NCI-H187 (cell line): ENCODE measurements around the gene RTN1.

ENCODE experiments used
- DNase-seq, 2 experiments: peaks; one replicate each; lab custom pipeline; 2025; lab: John Stamatoyannopoulos, UW

The RTN1 gene

GRCh38 chr14:59850458-59850857 is 20.1 kb downstream of the RTN1 start:
- DNase-seq = no peak

GRCh38 chr14:59849411-59850130 is 21.0 kb downstream of the RTN1 start:
- no peak for DNase-seq

- DNase-seq = no peak
These were observed 21.9 kb downstream of the RTN1 start for GRCh38 chr14:59848671-59849070.

- no peak for DNase-seq
These were observed 22.9 kb downstream of the RTN1 start for GRCh38 chr14:59847711-59848110.

DNA sequence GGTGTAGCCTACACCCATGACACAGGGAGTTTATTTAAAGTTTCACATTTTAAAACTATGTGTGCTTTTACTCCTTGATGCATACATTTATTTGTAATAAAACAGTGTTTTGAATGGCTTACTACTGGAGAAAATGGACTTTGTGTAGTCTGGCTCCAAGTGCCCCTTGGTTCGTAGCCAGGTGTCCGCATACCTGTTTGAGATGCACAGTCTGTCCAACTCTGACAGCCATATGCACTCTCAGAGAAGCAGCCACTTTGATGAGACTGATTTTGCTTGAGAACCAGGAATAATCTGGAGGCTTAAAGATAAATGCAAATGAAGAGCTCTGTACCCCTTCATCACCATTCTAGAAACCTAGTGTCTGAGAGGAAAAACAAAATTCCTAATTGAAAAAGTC is 24.0 kb downstream of the RTN1 start:
- no peak for DNase-seq

DNA sequence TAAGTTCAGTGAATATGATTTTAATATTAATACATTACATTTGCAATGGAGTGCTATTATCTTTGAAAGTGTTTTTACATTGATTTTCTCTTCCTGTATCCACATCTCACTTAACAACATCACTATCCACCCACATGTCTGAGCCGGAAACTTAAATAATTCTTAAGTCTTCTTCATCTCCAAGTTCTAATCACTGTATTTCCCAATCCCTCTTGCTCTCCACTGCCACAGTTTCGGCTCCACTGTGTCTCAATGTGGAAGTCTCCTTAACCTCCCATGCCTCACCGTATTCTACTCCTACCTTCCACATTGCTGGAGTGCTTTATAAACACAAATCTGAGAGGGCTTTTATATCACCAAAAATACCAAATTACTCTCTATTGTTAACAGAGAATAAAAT is 25.3 kb downstream of the RTN1 start:
- DNase-seq = no peak

GRCh38 chr14:59844186-59844812 is 26.3 kb downstream of the RTN1 start:
- no peak for DNase-seq

DNA sequence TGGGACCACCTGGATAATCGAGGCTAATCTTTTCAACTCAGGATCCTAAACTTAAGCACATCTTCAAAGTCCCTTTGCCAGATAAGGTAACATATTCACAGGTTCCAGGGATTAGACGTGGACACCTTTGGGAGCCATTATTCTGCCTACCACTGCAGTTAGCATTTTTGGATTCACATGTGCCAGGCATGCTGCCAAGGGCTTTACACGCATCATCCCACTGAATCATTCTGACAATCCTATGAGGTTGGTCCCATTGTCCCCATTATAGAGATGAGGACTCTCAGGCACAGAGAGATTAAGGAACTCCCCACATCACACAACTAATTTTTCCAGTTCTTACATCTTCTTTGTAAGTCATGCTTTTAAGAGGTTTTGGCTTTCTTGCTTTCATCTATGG is 34.5 kb downstream of the RTN1 start:
- DNase-seq = no peak

DNA sequence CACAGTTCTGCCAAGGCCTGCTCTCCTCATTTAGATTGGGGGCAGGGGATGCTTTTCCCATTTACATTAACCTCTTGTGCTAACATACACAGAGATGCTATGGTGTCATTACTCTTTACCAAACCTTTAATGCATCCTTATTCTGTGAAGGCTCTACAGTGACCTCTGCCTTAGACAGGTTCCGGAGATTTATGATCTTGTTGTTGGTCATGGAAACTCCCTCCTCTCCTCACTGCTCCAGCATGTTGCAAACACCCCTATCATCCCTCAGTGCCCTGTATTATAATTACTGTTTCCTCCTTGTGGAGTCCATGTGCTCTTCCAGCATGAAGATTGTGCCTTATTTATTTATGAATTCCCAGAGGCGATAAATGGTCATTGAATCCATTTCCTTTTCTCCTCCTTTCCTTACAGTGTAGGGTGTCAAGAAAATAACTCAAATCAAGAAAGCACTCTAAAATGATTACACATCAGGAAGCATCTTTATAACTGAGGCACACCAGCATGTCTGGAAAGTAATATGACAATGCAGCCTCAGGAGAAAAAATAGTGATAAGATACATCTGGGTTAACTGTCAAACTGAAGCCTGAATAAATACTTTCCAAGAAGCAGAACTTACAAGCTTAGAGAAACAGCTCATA is 37.8 kb downstream of the RTN1 start:
- no peak for DNase-seq

DNA sequence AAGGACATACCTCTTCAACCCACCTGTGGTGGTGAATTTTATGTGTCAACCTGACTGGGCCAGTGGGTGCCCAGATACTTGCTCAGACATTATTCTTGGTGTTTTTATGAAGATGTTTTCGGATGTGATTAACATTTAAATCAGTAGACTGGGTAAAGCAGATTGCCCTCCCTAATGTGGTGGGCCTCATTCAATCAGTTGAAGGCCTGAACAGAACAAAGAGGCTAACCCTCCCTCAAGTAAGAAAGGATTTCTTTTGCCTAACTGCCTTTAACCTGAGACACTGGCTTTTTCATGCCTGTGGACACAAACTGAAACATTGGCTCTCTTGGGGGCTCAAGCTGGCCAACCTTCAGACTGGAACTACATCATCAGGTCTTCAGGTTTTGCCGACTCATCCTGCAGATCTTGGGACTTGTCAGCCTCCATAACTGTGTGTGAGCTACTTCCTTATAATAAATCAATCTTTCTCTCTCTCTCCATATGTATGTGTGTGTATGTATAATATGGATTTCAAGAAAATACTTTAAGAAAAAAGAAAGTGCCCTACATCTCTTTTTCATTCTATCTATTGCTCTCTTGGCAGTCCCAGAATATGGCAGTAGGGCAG is 39.4 kb downstream of the RTN1 start:
- DNase-seq = no peak

DNA sequence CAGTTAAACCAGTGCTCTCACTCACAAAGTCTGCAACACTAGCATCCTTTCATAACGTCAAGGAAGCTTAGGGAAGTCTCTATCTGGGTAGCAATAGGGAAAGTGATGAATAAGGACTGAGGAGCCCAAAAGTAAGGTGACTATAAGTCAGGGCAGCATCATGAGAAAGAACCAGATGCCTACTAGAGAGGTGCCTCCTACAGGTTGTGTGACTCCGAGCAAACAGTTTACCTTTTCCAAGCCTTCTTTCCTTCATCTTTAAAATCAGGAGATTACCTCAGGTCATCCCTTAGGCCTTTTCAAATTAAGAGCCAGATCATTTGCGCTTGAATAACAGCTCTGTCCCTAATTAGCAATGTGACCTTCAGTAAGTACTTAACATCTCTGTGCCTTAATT is 40.2 kb downstream of the RTN1 start:
- no peak for DNase-seq

DNA sequence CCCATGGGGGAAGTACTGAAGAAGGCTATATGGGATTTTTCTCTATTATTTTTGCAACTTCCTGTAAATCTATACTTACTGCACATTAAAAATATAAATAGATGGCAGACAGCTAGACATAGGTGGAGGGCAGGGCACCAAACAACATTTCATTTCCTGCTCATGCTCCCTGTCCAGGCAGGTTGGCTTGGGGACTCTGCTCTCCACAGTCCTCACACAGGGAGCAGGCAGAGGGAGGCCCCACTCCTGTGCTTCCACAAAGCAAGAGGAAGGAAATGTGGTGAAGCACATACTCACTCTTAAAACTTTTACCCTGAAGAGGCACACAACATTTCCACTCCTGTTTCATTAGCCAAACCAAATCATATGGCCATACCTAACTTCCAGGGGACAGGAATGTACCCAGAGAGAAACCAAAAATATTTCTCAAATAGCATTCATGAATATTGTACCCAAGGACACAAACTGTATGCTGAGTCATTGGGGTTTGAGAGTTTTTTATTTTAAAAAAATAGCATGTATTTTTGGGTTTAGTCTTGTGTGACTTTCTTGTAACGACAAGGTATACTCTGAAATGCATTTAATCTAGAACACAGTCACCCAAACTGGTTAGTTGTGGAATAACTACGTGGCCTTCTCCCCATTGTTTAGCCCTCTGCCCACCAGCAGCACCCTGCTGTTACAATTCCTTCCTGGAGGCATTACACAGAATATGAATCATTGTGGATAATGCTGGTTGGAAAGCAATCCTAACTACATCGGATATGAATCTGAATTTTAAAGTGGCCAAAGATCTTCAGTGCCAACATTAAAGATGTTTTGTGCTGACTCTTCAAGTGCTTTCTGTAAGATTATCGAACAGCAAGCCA is 40.9 kb downstream of the RTN1 start:
- DNase-seq = no peak

GRCh38 chr14:59828276-59828675 is 42.3 kb downstream of the RTN1 start:
- no peak for DNase-seq

- DNase-seq = no peak
These were observed 43.2 kb downstream of the RTN1 start for GRCh38 chr14:59827401-59827800.

DNA sequence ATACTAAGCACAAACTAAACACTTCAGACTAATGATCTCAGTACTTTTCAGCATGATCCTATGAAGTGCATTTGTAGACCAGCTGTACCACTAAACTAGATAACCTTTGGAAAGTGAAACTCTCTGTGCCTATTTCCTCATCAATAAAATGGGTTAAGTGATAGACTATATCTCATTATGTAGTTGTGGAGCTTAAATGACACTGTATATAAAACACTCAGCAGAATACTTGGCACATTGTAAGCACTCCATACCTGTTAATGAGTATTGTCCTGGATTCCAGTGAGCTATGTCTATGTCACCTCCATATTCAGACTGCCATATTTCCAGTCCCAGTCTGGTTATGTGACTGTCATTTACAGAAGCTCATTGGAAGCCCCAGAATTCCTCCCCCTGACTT is 44.4 kb downstream of the RTN1 start:
- DNase-seq = no peak

DNA sequence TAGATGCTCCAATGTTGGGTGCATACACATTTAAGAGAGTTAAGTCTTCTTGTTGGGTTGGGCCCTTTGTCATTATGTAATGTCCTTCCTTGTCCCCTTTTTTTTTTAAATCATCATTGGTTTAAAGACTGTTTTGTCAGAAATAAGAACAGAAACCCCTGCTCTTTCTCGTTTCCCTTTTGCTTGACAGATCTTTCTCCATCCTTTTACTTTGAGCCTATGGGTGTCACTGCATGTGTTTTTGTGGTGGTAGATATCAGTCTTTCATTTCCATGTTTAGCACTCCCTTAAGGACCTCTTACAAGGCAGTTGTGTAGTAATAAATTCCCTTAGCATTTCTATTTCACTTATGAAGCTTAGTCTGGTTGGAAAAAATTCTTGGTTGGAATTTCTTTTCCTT is 47.4 kb downstream of the RTN1 start:
- DNase-seq = no peak

- DNase-seq = no peak
These were observed 51.0 kb downstream of the RTN1 start for GRCh38 chr14:59819446-59820088.

GRCh38 chr14:59816941-59817340 is 53.6 kb downstream of the RTN1 start:
- no peak for DNase-seq

DNA sequence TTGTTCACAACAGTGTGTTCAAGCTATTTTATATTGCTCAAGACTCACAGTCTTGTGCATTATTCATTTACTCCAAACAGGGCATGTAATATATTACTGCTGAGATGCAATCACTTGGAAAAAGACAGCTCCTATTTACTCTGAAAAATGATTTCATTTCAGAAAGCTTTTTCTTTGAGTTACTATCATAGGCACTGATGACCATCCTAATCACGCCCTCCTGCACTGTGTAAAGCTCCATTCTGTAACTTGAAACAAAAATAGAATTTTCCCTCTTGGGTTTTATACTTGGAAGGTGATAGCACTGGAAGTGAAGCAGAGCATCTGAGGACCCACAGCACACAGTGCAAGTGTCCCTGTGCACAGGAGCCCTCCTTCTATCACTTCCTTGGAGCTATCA is 55.6 kb downstream of the RTN1 start:
- no peak for DNase-seq

DNA sequence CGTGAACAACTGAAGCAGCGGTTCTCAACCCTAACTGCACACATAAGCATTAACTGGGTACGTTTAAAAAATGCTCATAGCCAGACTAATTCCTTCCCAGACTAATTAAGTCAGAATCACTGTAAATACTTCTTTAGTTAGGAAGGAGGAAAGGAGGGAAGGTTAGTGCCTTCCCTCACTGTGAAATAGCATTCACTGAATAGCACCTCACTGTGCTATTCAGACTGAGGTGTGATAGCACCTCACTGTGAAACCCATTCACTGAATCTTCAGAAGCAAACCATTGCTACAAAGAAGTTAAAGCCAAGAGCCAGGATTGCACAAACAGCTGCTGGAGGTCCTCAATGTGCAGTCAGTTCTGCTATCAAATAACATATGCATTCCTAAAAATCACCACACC is 58.8 kb downstream of the RTN1 start:
- DNase-seq = no peak

GRCh38 chr14:59811073-59811472 is 59.5 kb downstream of the RTN1 start:
- no peak for DNase-seq
